ENCODE data around the gene MXD1. TPM values are rescaled to one million over a fixed set of nuclear protein-coding genes. Genes with fewer than 3 reads are reported as not detected.

MXD1 gene
- total and polyA plus RNA-seq, 2 of the 4 experiments (the other 2 are of a cell fraction) = 2.0 to 3.7 TPM

DNA sequence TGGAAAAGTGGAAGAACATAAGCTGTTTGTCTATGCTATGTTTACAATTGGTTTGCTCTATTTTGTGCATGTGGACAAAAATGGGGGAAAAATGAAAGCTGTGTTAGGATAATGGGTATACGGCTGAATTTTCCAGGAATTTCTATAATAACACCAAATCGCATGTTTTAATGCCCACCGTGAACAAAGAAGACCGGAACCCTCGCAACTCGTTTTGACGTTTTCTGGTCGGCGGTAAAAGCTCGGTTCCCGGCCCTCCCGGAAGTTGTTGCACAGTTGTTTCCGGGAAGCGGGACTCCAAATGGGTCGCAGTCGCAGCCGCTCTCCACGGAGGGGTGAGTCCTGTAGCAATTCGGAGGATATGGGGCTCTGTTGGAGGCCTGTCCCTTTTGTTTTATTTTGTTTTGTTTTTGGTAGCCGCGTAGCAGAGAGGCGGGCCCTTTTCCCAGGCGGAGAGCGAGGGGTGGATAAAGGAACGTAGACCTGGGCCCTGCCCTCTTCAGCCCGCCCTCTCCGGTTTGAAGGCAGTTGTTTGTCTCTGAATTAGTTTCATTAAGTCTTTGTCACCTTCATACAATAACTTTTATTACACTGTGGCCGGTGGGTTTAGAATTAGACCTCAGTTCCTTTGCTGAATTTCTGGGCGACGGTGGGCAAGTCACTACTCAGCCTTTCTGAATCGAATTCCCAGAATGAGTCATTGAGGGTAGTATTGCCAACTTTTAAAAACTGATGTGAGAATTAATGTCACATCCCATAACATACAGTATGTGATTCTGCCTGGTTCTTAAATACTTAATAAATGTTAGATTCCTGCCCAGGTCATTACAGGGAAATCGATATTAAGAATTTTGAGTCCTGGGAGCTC is 21.0 kb upstream of the MXD1 start, which contains the start of gene SNRNP27:
Gene SNRNP27, plus strand, starts transcription at position 273 of the 868 bp plus-strand sequence. Its CDS starts 29 bp downstream, at position 302.
- in situ Hi-C loops (cut with MboI; ENCODE audit: low sequenced_read_pairs) = no loop called here
- dilution Hi-C loops (cut with HindIII; ENCODE audit: low sequenced_read_pairs, unreplicated experiment) = no loop called here
- Histone ChIP-seq H3K14ac (replicated peaks; ENCODE audit: low read depth, low read length) (peak within 1 kb of the TSS; percentile 86), H2AFZ (replicated peaks; ENCODE audit: low read length, poor library complexity) (peak within 1 kb of the TSS; percentile 91), H3K9me1 (ENCODE audit: insufficient read depth, low read length) (0 out of 2 replicates have a peak, but pooled peaks cover 2% of the 10 kb centered on the region), H3K79me1 (ENCODE audit: low read depth in 1 of 2, low read length in 2 of 2) (peaks cover 11 to 30% of the 10 kb centered on the region in 2 experiments; a peak in 2 of 4 replicates), H3K4me2 (ENCODE audit: low read depth, low read length) (peak within 1 kb of the TSS; percentile 96), H3K4ac (ENCODE audit: low read depth, low read length) (peak within 1 kb of the TSS; percentile 80), H3K4me3 (ENCODE audit: insufficient read depth, low read depth, low read length) (peak within 1 kb of the TSS; percentile 78), H2BK15ac (ENCODE audit: low read depth, low read length) (peak within 1 kb of the TSS; percentile 18; the same call in 1 of the 3 replicates), H3K56ac (ENCODE audit: extremely low read depth, insufficient read depth, low read length) (peak within 1 kb of the TSS; percentile 89), H3K27me3 (ENCODE audit: control insufficient read depth, insufficient read depth, low read length) (no peaks in the 10 kb centered on the region), H2AK9ac (replicated peaks; ENCODE audit: low read depth, low read length, poor library complexity) (peak within 1 kb of the TSS; percentile 67), H2BK20ac (ENCODE audit: low read depth, low read length) (no peak within 1 kb of the TSS), H3K9ac (ENCODE audit: low read depth, low read length) (peak within 1 kb of the TSS; percentile 90), H3K23ac (ENCODE audit: low read depth, low read length) (peak within 1 kb of the TSS; percentile 72; the same call in 1 of the 2 replicates), H4K5ac (ENCODE audit: low read depth, low read length) (peak within 1 kb of the TSS; percentile 77), H3K4me1 (ENCODE audit: control insufficient read depth, insufficient read depth, low read length) (peaks cover 4% of the 10 kb centered on the region; the same call in 1 of the 2 replicates), H3K18ac (ENCODE audit: low read depth, low read length) (0 out of 2 replicates have a peak within 1 kb of the TSS, but pooled peaks have one; percentile 8), H4K91ac (ENCODE audit: insufficient read depth, low read depth, low read length) (peak within 1 kb of the TSS; percentile 48; the same call in 1 of the 2 replicates), H4K20me1 (ENCODE audit: insufficient read depth, low read length) (no peaks in the 10 kb centered on the region; the same call in 1 of the 2 replicates), H3K27ac (ENCODE audit: insufficient read depth, low read length) (peak within 1 kb of the TSS; percentile 82), H2BK120ac (ENCODE audit: low read depth, low read length) (peak within 1 kb of the TSS; percentile 22; the same call in 1 of the 2 replicates), H2BK5ac (ENCODE audit: low read depth, low read length, poor library complexity, severe bottlenecking) (peak within 1 kb of the TSS; percentile 56), H4K8ac (ENCODE audit: low read depth in 2 of 2, low read length in 2 of 2) (peak within 1 kb of the TSS; percentile 97 to 98), H3K9me3 (ENCODE audit: control insufficient read depth, insufficient read depth, low read length) (peaks cover 2% of the 10 kb centered on the region; the same call in 1 of the 2 replicates), H2AK5ac (ENCODE audit: low read depth, low read length) (peak within 1 kb of the TSS; percentile 20; the same call in 1 of the 2 replicates), H3K36me3 (ENCODE audit: control insufficient read depth, insufficient read depth, low read length) (peaks cover 8% of the 10 kb centered on the region)
- CTCF ChIA-PET = interaction anchor here (1.1 to 1.2 kb wide), 2 partner anchors 11 to 169 kb away, joined by 3 to 7 read pairs; no protein-coding TSS in a partner anchor
- ATAC-seq (ENCODE audit: low read depth) (peak; percentile 89), DNase-seq (peak; percentile 83)
- intact Hi-C loops (cut with micrococcal nuclease) = loop anchor here (2.0 kb wide), 1 partner anchor 169 kb away; no protein-coding TSS in a partner anchor
- TSS peak; percentile 76 for BruUV-seq (replicated peaks)
- WGBS, 2 experiments (ENCODE audit: extremely low coverage in 2 of 2, insufficient read length in 1 of 2) = 0% methylated on average over 6 of the region's 32 CpGs; no CpG with 5 or more reads in 1 of the 2 experiments
- POLR2A ChIA-PET (ENCODE audit: unreplicated experiment) = interaction anchor here (0.6 to 1.3 kb wide), 2 partner anchors 12 to 20 kb away, joined by 3 to 7 read pairs; no protein-coding TSS in a partner anchor
- TF ChIP-seq BHLHE40 (IDR thresholded peaks at IDR 0.05; ENCODE audit: low read depth, low read length) (no peak), SMC3 (IDR thresholded peaks at IDR 0.05; ENCODE audit: low read depth, low read length) (no peak), RFX5 (IDR thresholded peaks at IDR 0.05; ENCODE audit: low read depth, low read length) (no peak), FOS (IDR thresholded peaks at IDR 0.05; ENCODE audit: low read depth, low read length) (peak; percentile 25; the same call in 1 of the 2 replicates), POLR2A (IDR thresholded peaks at IDR 0.05; ENCODE audit: low read depth, low read length) (0 out of 2 replicates have a peak, but pooled peaks have one; percentile 40), MAZ (IDR thresholded peaks at IDR 0.05; ENCODE audit: borderline replicate concordance, low read depth, low read length) (peak; percentile 74; the same call in 1 of the 2 replicates), CEBPB (IDR thresholded peaks at IDR 0.05; ENCODE audit: low read depth, low read length) (no peak), CHD1 (IDR thresholded peaks at IDR 0.05; ENCODE audit: low read depth, low read length) (peak; percentile 91; the same call in 1 of the 2 replicates), MXI1 (IDR thresholded peaks at IDR 0.05; ENCODE audit: borderline replicate concordance, low read depth, low read length) (peak; percentile 56; the same call in 1 of the 2 replicates), RCOR1 (IDR thresholded peaks at IDR 0.05; ENCODE audit: insufficient replicate concordance, low read length) (no peak), NFE2L2 (IDR thresholded peaks at IDR 0.05; ENCODE audit: low read depth, low read length) (no peak)
- TF ChIP-seq, protein P1, sequence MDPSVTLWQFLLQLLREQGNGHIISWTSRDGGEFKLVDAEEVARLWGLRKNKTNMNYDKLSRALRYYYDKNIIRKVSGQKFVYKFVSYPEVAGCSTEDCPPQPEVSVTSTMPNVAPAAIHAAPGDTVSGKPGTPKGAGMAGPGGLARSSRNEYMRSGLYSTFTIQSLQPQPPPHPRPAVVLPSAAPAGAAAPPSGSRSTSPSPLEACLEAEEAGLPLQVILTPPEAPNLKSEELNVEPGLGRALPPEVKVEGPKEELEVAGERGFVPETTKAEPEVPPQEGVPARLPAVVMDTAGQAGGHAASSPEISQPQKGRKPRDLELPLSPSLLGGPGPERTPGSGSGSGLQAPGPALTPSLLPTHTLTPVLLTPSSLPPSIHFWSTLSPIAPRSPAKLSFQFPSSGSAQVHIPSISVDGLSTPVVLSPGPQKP (IDR thresholded peaks at IDR 0.05; ENCODE audit: borderline replicate concordance, low read depth, low read length) = 0 out of 2 replicates have a peak, but pooled peaks have one; percentile 1
- TF ChIP-seq, protein P2, sequence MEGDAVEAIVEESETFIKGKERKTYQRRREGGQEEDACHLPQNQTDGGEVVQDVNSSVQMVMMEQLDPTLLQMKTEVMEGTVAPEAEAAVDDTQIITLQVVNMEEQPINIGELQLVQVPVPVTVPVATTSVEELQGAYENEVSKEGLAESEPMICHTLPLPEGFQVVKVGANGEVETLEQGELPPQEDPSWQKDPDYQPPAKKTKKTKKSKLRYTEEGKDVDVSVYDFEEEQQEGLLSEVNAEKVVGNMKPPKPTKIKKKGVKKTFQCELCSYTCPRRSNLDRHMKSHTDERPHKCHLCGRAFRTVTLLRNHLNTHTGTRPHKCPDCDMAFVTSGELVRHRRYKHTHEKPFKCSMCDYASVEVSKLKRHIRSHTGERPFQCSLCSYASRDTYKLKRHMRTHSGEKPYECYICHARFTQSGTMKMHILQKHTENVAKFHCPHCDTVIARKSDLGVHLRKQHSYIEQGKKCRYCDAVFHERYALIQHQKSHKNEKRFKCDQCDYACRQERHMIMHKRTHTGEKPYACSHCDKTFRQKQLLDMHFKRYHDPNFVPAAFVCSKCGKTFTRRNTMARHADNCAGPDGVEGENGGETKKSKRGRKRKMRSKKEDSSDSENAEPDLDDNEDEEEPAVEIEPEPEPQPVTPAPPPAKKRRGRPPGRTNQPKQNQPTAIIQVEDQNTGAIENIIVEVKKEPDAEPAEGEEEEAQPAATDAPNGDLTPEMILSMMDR (conservative IDR thresholded peaks at IDR 0.05; ENCODE audit: low read depth, low read length) = no peak
